MM.1S (cell line): Measurements from ENCODE around the gene AKAP5.

ENCODE experiments used
- EZH2 ChIP-seq: fragments of 300-600 bp; sonication (generic); optimal IDR thresholded peaks from 2 replicates; pipeline ENCODE3; 2017; ENCODE audit warnings: low read depth, mild to moderate bottlenecking, antibody characterized with exemption, low read length, mixed read lengths
- EZH2phosphoT487 ChIP-seq: fragments of 300-600 bp; sonication (generic); IDR thresholded peaks from 2 replicates; pipeline ENCODE4 v1.6.1; 2018; ENCODE audit warnings: antibody characterized with exemption, low read length

GRCh38 chr14:64417055-64417770, 48.1 kb upstream of the AKAP5 start:
- TF ChIP-seq EZH2: no peak
- no peak for TF ChIP-seq EZH2phosphoT487
